Stomach (tissue), 4 donors: ENCODE data around the gene NRIP3.

Experiments
- POLR2A ChIP-seq, 4 donors: fragments of 450-650 bp; IDR thresholded peaks; one replicate each; pipeline ENCODE4 v1.6.1; 2016; ENCODE audit warnings: antibody characterized with exemption in 4 of 4, control low read depth in 2 of 4, mild to moderate bottlenecking in 1 of 4, moderate library complexity in 1 of 4
- POLR2AphosphoS5 ChIP-seq, 3 donors: sonication (generic); formaldehyde crosslinking; IDR thresholded peaks; one replicate each; pipeline ENCODE4 v1.6.1; 2016; ENCODE audit warnings: antibody characterized with exemption in 3 of 3
- TF ChIP-seq, protein P1 (sequence below), 7 experiments: fragments of 450-650 bp in 4 of 7; fragments of 200-600 bp in 3 of 7; sonication (generic) in 3 of 7; IDR thresholded peaks; one replicate each; pipeline ENCODE4 v1.5.1; 2016 to 2019; ENCODE audit warnings: antibody characterized with exemption in 7 of 7, control low read depth in 2 of 7, mild to moderate bottlenecking in 1 of 7

DNA sequence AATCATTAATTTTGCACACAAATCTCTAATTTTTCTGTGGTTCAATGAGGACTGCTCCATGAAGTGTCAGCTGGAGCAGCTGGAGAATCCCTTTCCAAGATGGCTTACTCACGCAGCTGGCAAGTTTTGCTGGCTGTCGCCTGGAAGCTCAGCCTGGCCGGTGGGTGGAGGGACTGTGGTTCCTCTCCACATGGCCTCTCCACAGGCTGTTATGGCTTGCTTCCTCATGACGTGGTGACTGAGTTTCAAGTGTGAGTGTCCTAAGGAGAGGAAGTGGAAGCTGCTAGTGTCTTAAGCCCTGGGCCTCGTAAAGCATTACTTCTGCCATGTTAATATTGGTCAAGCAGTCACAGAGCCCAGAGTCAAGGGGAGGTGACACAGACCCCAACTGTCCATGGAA lies 14.0 kb upstream of the NRIP3 start:
- TF ChIP-seq, protein P1, sequence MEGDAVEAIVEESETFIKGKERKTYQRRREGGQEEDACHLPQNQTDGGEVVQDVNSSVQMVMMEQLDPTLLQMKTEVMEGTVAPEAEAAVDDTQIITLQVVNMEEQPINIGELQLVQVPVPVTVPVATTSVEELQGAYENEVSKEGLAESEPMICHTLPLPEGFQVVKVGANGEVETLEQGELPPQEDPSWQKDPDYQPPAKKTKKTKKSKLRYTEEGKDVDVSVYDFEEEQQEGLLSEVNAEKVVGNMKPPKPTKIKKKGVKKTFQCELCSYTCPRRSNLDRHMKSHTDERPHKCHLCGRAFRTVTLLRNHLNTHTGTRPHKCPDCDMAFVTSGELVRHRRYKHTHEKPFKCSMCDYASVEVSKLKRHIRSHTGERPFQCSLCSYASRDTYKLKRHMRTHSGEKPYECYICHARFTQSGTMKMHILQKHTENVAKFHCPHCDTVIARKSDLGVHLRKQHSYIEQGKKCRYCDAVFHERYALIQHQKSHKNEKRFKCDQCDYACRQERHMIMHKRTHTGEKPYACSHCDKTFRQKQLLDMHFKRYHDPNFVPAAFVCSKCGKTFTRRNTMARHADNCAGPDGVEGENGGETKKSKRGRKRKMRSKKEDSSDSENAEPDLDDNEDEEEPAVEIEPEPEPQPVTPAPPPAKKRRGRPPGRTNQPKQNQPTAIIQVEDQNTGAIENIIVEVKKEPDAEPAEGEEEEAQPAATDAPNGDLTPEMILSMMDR (IDR thresholded peaks at IDR 0.05): no peak
- TF ChIP-seq POLR2AphosphoS5 (IDR thresholded peaks at IDR 0.05) (no peak), POLR2A (IDR thresholded peaks at IDR 0.05) (no peak)
